H7 (cell line): ENCODE data around the gene CALHM3. TPM values are rescaled to one million over a fixed set of nuclear protein-coding genes. Genes with fewer than 3 reads are reported as not detected.

Source experiments
- DNase-seq: peaks from one replicate; pipeline ENCODE4 v3.0.0; 2012
- H3K27me3 ChIP-seq: 2 replicates; pipeline ENCODE4 v1.6.0; 2011; ENCODE audit warnings: mild to moderate bottlenecking, low read length; ENCODE audit not compliant: control insufficient read depth, insufficient read depth
- H3K36me3 ChIP-seq: replicated peaks from 2 replicates; pipeline ENCODE4 v1.5.1; 2011; ENCODE audit warnings: low read length; ENCODE audit not compliant: control insufficient read depth, insufficient read depth
- H3K4me3 ChIP-seq: 2 replicates; pipeline ENCODE4 v1.5.1; 2011; ENCODE audit warnings: low read depth, mild to moderate bottlenecking, control low read depth, low read length, moderate library complexity; ENCODE audit not compliant: insufficient read depth
- total RNA-seq: library from RNA; depleted of rRNA; stranded (reverse); fragments of >200 nt; shearing (Covaris generic); gene quantifications from 2 replicates; pipeline ENCODE4 v1.2.3, GENCODE V29; 2014

Gene CALHM3
- total RNA-seq, 1 experiment from 2014 or later = 0.10 TPM

GRCh38 chr10:103454026-103454425, 25.0 kb downstream of the CALHM3 start:
- no peak overlapping the region for H3K4me3 ChIP-seq
- no peaks in the 10 kb centered on the region for H3K27me3 ChIP-seq
- H3K36me3 ChIP-seq = no peaks in the 10 kb centered on the region
- DNase-seq = peak; percentile 31

- H3K4me3 ChIP-seq = peak overlapping the region; percentile 42; the same call in 1 of the 2 replicates
- peak; percentile 69 for DNase-seq
- H3K36me3 ChIP-seq = peaks cover 2% of the 10 kb centered on the region; the same call in 1 of the 2 replicates
- no peaks in the 10 kb centered on the region for H3K27me3 ChIP-seq
Measured at GRCh38 chr10:103452506-103453230, 26.4 kb downstream of the CALHM3 start.

- peak within 1 kb of the TSS; percentile 42; the same call in 1 of the 2 replicates for H3K4me3 ChIP-seq
- peak; percentile 95 for DNase-seq
- H3K36me3 ChIP-seq = peaks cover 4% of the 10 kb centered on the region
- no peaks in the 10 kb centered on the region for H3K27me3 ChIP-seq
Measured at GRCh38 chr10:103451831-103452505, 27.1 kb downstream of the CALHM3 start, which contains the start of gene CALHM2. CALHM2 (minus strand) TSS chr10:103452370; CDS start chr10:103449941, 2,429 bp downstream.

- DNase-seq = peak; percentile 76
- H3K36me3 ChIP-seq = peaks cover 6% of the 10 kb centered on the region
- H3K27me3 ChIP-seq = no peaks in the 10 kb centered on the region
- H3K4me3 ChIP-seq = peak overlapping the region; percentile 42; the same call in 1 of the 2 replicates
Measured at GRCh38 chr10:103451091-103451813, 27.8 kb downstream of the CALHM3 start.

GRCh38 chr10:103450201-103450695, 28.8 kb downstream of the CALHM3 start:
- peaks cover 7% of the 10 kb centered on the region for H3K36me3 ChIP-seq
- DNase-seq = peak; percentile 41

GRCh38 chr10:103449208-103450144, 29.6 kb downstream of the CALHM3 start:
- Histone ChIP-seq H3K4me3 (no peak overlapping the region), H3K27me3 (no peaks in the 10 kb centered on the region), H3K36me3 (peaks cover 14% of the 10 kb centered on the region)
- DNase-seq = peak; percentile 55

More at GRCh38 chr10:103450201-103450695, 28.8 kb downstream of the CALHM3 start:
- H3K4me3 ChIP-seq = no peak overlapping the region
- no peaks in the 10 kb centered on the region for H3K27me3 ChIP-seq

- no peak for DNase-seq
- H3K27me3 ChIP-seq = no peaks in the 10 kb centered on the region
- H3K4me3 ChIP-seq = no peak overlapping the region
- peaks cover 22% of the 10 kb centered on the region for H3K36me3 ChIP-seq
Measured at GRCh38 chr10:103448746-103449145, 30.3 kb downstream of the CALHM3 start.

GRCh38 chr10:103447187-103447586, 31.9 kb downstream of the CALHM3 start:
- Histone ChIP-seq H3K27me3 (no peaks in the 10 kb centered on the region), H3K4me3 (no peak overlapping the region), H3K36me3 (peaks cover 35% of the 10 kb centered on the region)
- DNase-seq = peak; percentile 31

GRCh38 chr10:103445767-103446567, 33.1 kb downstream of the CALHM3 start:
- peaks cover 39% of the 10 kb centered on the region for H3K36me3 ChIP-seq

GRCh38 chr10:103445366-103445765, 33.7 kb downstream of the CALHM3 start:
- DNase-seq = no peak
- no peaks in the 10 kb centered on the region for H3K27me3 ChIP-seq
- H3K36me3 ChIP-seq = peaks cover 44% of the 10 kb centered on the region
- no peak overlapping the region for H3K4me3 ChIP-seq

More at GRCh38 chr10:103445767-103446567, 33.1 kb downstream of the CALHM3 start:
- Histone ChIP-seq H3K4me3 (no peak overlapping the region), H3K27me3 (no peaks in the 10 kb centered on the region)
- DNase-seq = peak; percentile 20

GRCh38 chr10:103444478-103444877, 34.6 kb downstream of the CALHM3 start:
- Histone ChIP-seq H3K27me3 (no peaks in the 10 kb centered on the region), H3K4me3 (no peak overlapping the region), H3K36me3 (peaks cover 51% of the 10 kb centered on the region)
- no peak for DNase-seq

GRCh38 chr10:103443475-103444185, 35.4 kb downstream of the CALHM3 start:
- H3K36me3 ChIP-seq = peaks cover 53% of the 10 kb centered on the region
- H3K27me3 ChIP-seq = no peaks in the 10 kb centered on the region

More at GRCh38 chr10:103443475-103444185, 35.4 kb downstream of the CALHM3 start:
- DNase-seq = peak; percentile 20
- no peak overlapping the region for H3K4me3 ChIP-seq
